ENCODE results near the gene ERF.

The ERF gene

GRCh38 chr19:42295831-42296525, 41.0 kb upstream of the ERF start:
- peak; percentile 67 for TF ChIP-seq FOXP2 (optimal IDR thresholded peaks at IDR 0.05; ENCODE audit: borderline replicate concordance, extremely low read depth, extremely low read length, insufficient read depth)
- peak; percentile 40; the same call in 1 of the 2 replicates for TF ChIP-seq SIN3A (IDR thresholded peaks at IDR 0.05; ENCODE audit: borderline replicate concordance, insufficient read depth, low read length)
- TF ChIP-seq POLR2AphosphoS5 (IDR thresholded peaks at IDR 0.05; ENCODE audit: low read depth, low read length) = peak; percentile 49; the same call in 1 of the 2 replicates
- TF ChIP-seq REST (IDR thresholded peaks at IDR 0.05; ENCODE audit: insufficient read depth in 1 of 2, low read depth in 2 of 2, low read length in 2 of 2) = peak in 1 of 2 experiments; percentile 38; a peak in 2 of 4 replicates
- no peak; the same call in 1 of the 2 replicates for TF ChIP-seq TAF1 (IDR thresholded peaks at IDR 0.05; ENCODE audit: borderline replicate concordance, insufficient read depth, low read length)

- TF ChIP-seq TAF1 (IDR thresholded peaks at IDR 0.05; ENCODE audit: borderline replicate concordance, insufficient read depth, low read length) (no peak), SIN3A (IDR thresholded peaks at IDR 0.05; ENCODE audit: borderline replicate concordance, insufficient read depth, low read length) (no peak)
These were observed 40.4 kb upstream of the ERF start for GRCh38 chr19:42295342-42295741.

GRCh38 chr19:42294471-42295137, 39.7 kb upstream of the ERF start:
- peak; percentile 39; the same call in 1 of the 2 replicates for TF ChIP-seq POLR2AphosphoS5 (IDR thresholded peaks at IDR 0.05; ENCODE audit: low read depth, low read length)
- TF ChIP-seq REST (IDR thresholded peaks at IDR 0.05; ENCODE audit: insufficient read depth in 1 of 2, low read depth in 2 of 2, low read length in 2 of 2) = no peak

- no peak for TF ChIP-seq REST (IDR thresholded peaks at IDR 0.05; ENCODE audit: insufficient read depth in 1 of 2, low read depth in 2 of 2, low read length in 2 of 2)
- TF ChIP-seq SIN3A (IDR thresholded peaks at IDR 0.05; ENCODE audit: borderline replicate concordance, insufficient read depth, low read length) = no peak
- no peak for TF ChIP-seq POLR2AphosphoS5 (IDR thresholded peaks at IDR 0.05; ENCODE audit: low read depth, low read length)
- TF ChIP-seq FOXP2 (optimal IDR thresholded peaks at IDR 0.05; ENCODE audit: borderline replicate concordance, extremely low read depth, extremely low read length, insufficient read depth) = no peak
- no peak for TF ChIP-seq TAF1 (IDR thresholded peaks at IDR 0.05; ENCODE audit: borderline replicate concordance, insufficient read depth, low read length)
These were observed 39.0 kb upstream of the ERF start for GRCh38 chr19:42293948-42294347.

GRCh38 chr19:42293540-42293939, 38.6 kb upstream of the ERF start:
- TF ChIP-seq REST (IDR thresholded peaks at IDR 0.05; ENCODE audit: insufficient read depth in 1 of 2, low read depth in 2 of 2, low read length in 2 of 2) = no peak
- no peak for TF ChIP-seq FOXP2 (optimal IDR thresholded peaks at IDR 0.05; ENCODE audit: borderline replicate concordance, extremely low read depth, extremely low read length, insufficient read depth)
- no peak for TF ChIP-seq TAF1 (IDR thresholded peaks at IDR 0.05; ENCODE audit: borderline replicate concordance, insufficient read depth, low read length)
- TF ChIP-seq POLR2AphosphoS5 (IDR thresholded peaks at IDR 0.05; ENCODE audit: low read depth, low read length) = no peak
- TF ChIP-seq SIN3A (IDR thresholded peaks at IDR 0.05; ENCODE audit: borderline replicate concordance, insufficient read depth, low read length) = no peak

Measured in PFSK-1 (cell line).